ENCODE results near the gene AKNA.

- TF ChIP-seq IRF2 (CRISPR knock-in tag; IDR thresholded peaks at IDR 0.05; ENCODE audit: borderline replicate concordance, low read depth) = no peak
- TF ChIP-seq ESRRA (CRISPR knock-in tag; IDR thresholded peaks at IDR 0.05; ENCODE audit: borderline replicate concordance) = no peak
- TF ChIP-seq ZNF232 (CRISPR knock-in tag; IDR thresholded peaks at IDR 0.05) = no peak
- peak; percentile 86 for TF ChIP-seq CTCF (IDR thresholded peaks at IDR 0.05)
- TF ChIP-seq NR3C1 (CRISPR knock-in tag; conservative IDR thresholded peaks at IDR 0.05; ENCODE audit: low read depth) = no peak
- no peak for TF ChIP-seq CBFB (CRISPR knock-in tag; IDR thresholded peaks at IDR 0.05; ENCODE audit: low read depth)
- TF ChIP-seq, protein P1, sequence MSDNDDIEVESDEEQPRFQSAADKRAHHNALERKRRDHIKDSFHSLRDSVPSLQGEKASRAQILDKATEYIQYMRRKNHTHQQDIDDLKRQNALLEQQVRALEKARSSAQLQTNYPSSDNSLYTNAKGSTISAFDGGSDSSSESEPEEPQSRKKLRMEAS (CRISPR knock-in tag; IDR thresholded peaks at IDR 0.05) = no peak
- no peak for TF ChIP-seq SP1 (CRISPR knock-in tag; conservative IDR thresholded peaks at IDR 0.05)
These were observed 48.5 kb downstream of the AKNA start for GRCh38 chr9:114339130-114339908.
